Heart left ventricle (tissue), 16 donors: ENCODE results near the gene YWHAQ. TPM values are rescaled to one million over a fixed set of nuclear protein-coding genes. Genes with fewer than 3 reads are reported as not detected.
"Not testable (repeated sequence)": the region's sequence is repeated elsewhere in the genome, so short reads cannot be mapped to it uniquely, and the experiment has no call there.

Source experiments
- ATAC-seq, 4 donors: fragments of 200-7000 bp; cut with Tn5 transposase; one replicate each; pipeline ENCODE4 v1.9.1; 2020 to 2022; ENCODE audit warnings: moderate library complexity in 4 of 4, mild to moderate bottlenecking in 3 of 4, moderate number of reproducible peaks in 1 of 4
- DNase-seq, 5 donors: peaks; one replicate each; pipeline ENCODE4 v3.0.0-alpha.2; 2020
- H3K27ac ChIP-seq, 12 donors: fragments of 200-600 bp; sonication (generic) in 4 of 12; one replicate each; pipeline versions ENCODE4 v1.5.0 to v1.8.0; 2016 to 2022; ENCODE audit warnings: mild to moderate bottlenecking in 2 of 12
- H3K27me3 ChIP-seq, 9 donors: fragments of 200-600 bp; sonication (generic) in 2 of 9; one replicate each; pipeline versions ENCODE4 v1.5.1 to v1.8.0; 2016 to 2022; ENCODE audit warnings: mild to moderate bottlenecking in 3 of 9
- H3K36me3 ChIP-seq, 9 donors: fragments of 200-600 bp; sonication (generic) in 2 of 9; one replicate each; pipeline versions ENCODE4 v1.5.0 to v1.8.0; 2018 to 2022; ENCODE audit warnings: mild to moderate bottlenecking in 2 of 9
- H3K4me1 ChIP-seq, 12 donors: fragments of 200-600 bp; sonication (generic) in 4 of 12; one replicate each; pipeline versions ENCODE4 v1.5.0 to v1.8.0; 2016 to 2022; ENCODE audit warnings: mild to moderate bottlenecking in 3 of 12
- H3K4me3 ChIP-seq, 12 donors: fragments of 200-600 bp; sonication (generic) in 4 of 12; one replicate each; pipeline versions ENCODE4 v1.5.0 to v1.8.0; 2017 to 2022; ENCODE audit warnings: mild to moderate bottlenecking in 9 of 12, moderate library complexity in 4 of 12
- H3K9me3 ChIP-seq, 12 donors: fragments of 200-600 bp; sonication (generic) in 4 of 12; one replicate each; pipeline versions ENCODE4 v1.5.0 to v1.8.0; 2016 to 2022; ENCODE audit warnings: mild to moderate bottlenecking in 1 of 12
- POLR2A ChIP-seq, 2 donors: fragments of 450-650 bp; IDR thresholded peaks; one replicate each; pipeline ENCODE4 v1.6.1; 2017; ENCODE audit warnings: antibody characterized with exemption in 2 of 2, mild to moderate bottlenecking in 2 of 2, moderate library complexity in 2 of 2
- WGBS, 4 donors: extraction: QIAGEN DNeasy Blood & Tissue Kit in 2 of 4; methylation state at CpG; one replicate each; pipeline versions ENCODE4 v1.1.5 to v1.1.7; 2013 to 2018; 5-methylcytosine and 5-hydroxymethylcytosine counted together
- intact Hi-C, 10 donors: fragments of 100-400 bp; cut with DNase I; formaldehyde crosslinking; loops; one replicate each; pipeline versions ENCODE4 v1.11.1 to v1.14.2; 2022
- polyA plus RNA-seq, 2 donors: library from polyadenylated mRNA; stranded (reverse); fragments of 200-250 nt; gene quantifications; one replicate each; pipeline ENCODE4 v1.2.3, GENCODE V29; 2013
- total RNA-seq, 9 donors: library from RNA; depleted of rRNA in 2 of 9; stranded (reverse); fragments of >200 nt in 2 of 9; fragmentation: NEBNext Ultra II Directional in 3 of 9; extraction: Animal tissue kit (Norgen Biotek cat#: 25700) in 3 of 9; gene quantifications; one replicate each; pipeline versions ENCODE4 v1.1.0 to v1.2.4, GENCODE V29; 2016 to 2023
- TF ChIP-seq, protein P1 (sequence below), 12 donors: fragments of 200-600 bp; sonication (generic) in 4 of 12; IDR thresholded peaks; one replicate each; pipeline versions ENCODE4 v1.5.0 to v1.8.0; 2018 to 2022; ENCODE audit warnings: antibody characterized with exemption in 12 of 12, mild to moderate bottlenecking in 5 of 12
- donor health status: ischemic (EF 13 %, LVEDD 7.1; RV severe dilation, severe dysfunction).
- donor health status: healthy with polysubstance abuse.
- donor health status: DM: no; HTN: yes; CAD: no.
- donor health status: DM: no; HTN: no; CAD: no.
- donor health status: ischemic (EF 25% LVEDD 6.9; RV normal size, moderate dysfunction).
- donor health status: ischemic (EF 25% LVEDD 5.7; RV mildly dilated, moderate dysfunction).
- donor health status: healthy.
- donor health status: DM: yes; HTN: yes; CAD: no.
- donor health status: ischemic (EF 35%, LVEDD 5.7; RV mildly dilated, moderate dysfunction).
- donor health status: nonischemic (EF 11% LVEDD 7.7; RV severe dilation, severe dysfunction).
- donor health status: DM: yes; HTN: yes; CAD: no.
- donor health status: PGD.
- donor health status: ischemic (EF 29% LVEDD 5.4; RV normal size, mild dysfunction).
- donor health status: nonischemic (EF 23%, LVEDD 6.1; RV moderate dilation, normal function).

Gene YWHAQ
- total and polyA plus RNA-seq, 11 donors = 91.0 to 310 (median 213) TPM

DNA sequence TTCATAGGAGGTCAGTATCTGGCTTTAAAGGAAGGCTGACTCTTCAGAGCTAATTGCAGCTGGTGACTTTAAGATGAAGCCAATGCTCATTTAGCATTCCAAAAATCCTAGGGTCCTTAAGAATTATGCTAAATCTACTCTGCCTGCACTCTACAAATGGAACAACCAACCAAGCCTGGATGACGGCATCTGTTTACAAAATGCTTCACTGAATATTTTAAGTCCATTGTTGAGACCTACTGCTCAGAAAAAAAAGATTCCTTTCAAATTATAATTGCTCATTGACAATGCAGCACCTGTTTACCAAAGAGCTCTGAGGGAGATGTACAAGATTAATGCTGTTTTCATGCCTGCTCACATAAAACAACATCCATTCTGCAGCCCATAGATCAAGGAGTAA is 31.4 kb downstream of the YWHAQ start:
- DNase-seq (no peak), ATAC-seq (no peak)
- TF ChIP-seq, protein P1, sequence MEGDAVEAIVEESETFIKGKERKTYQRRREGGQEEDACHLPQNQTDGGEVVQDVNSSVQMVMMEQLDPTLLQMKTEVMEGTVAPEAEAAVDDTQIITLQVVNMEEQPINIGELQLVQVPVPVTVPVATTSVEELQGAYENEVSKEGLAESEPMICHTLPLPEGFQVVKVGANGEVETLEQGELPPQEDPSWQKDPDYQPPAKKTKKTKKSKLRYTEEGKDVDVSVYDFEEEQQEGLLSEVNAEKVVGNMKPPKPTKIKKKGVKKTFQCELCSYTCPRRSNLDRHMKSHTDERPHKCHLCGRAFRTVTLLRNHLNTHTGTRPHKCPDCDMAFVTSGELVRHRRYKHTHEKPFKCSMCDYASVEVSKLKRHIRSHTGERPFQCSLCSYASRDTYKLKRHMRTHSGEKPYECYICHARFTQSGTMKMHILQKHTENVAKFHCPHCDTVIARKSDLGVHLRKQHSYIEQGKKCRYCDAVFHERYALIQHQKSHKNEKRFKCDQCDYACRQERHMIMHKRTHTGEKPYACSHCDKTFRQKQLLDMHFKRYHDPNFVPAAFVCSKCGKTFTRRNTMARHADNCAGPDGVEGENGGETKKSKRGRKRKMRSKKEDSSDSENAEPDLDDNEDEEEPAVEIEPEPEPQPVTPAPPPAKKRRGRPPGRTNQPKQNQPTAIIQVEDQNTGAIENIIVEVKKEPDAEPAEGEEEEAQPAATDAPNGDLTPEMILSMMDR (IDR thresholded peaks at IDR 0.05) = no peak
- TF ChIP-seq POLR2A (IDR thresholded peaks at IDR 0.05) = no peak
- Histone ChIP-seq H3K4me1 (peaks cover 0 to 29% (median 23%) of the 10 kb centered on the region in 12 donors), H3K9me3 (peaks cover 0 to 23% (median 13%) of the 10 kb centered on the region in 12 donors), H3K27ac (no peak overlapping the region), H3K36me3 (peaks cover 4 to 41% (median 14%) of the 10 kb centered on the region in 9 donors), H3K4me3 (no peak overlapping the region), H3K27me3 (no peaks in the 10 kb centered on the region)
- intact Hi-C loops = no loop called here
- WGBS, 4 donors = 89 to 98% (median 95%) methylated on average over 1 of the region's 1 CpG

DNA sequence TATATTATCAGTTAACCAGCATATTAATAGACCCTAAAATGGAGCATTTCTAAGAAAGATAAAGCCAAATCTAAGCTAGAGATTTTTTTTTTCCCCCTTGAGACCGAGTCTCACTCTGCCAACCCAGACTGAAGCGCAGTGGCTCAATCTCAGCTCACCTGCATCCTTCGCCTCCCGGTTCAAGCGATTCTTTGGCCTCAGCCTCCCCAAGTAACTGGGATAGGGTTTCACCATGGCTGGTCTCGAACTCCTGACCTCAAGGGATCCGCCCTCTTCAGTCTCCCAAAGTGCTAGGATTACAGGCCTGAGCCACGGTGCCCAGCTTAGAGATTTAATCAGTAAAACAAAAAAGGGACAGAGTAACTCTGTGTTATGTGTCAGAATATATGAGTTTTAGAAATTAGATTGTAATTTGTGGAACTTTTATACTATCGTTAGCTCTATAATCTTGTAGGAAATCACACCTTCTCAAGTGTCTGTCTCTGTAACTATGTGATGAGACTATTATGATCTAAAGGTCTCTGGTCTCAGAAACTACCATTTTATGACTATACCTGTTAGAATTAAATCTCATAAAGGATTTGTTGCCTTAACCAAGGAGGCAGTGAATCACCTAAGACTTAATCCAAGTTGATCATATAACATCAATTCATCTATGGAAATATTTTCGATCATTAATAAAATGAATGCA is 34.0 kb downstream of the YWHAQ start:
- H3K4me1 ChIP-seq = peaks cover 0 to 47% (median 38%) of the 10 kb centered on the region in 12 donors

DNA sequence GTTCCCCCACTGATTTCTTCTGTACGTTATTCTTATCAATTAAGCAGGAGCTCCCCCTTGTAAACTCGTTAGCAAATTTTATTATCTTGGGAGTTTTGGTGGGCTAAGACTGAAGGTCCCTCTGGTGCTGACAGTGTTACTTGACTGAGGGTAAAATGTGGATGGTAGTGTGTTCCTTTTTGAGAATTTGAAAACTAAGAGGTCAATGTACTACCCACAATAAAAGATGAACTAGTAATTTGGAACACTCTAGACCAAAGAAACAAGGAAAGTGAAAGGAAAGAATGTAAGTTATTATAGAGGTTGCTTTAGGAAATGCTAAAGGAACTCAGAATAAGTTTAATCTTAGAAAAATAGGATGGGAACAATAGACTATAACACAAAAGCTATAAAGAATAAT is 35.1 kb downstream of the YWHAQ start:
- ATAC-seq (no peak), DNase-seq (no peak)
- TF ChIP-seq, protein P1 (IDR thresholded peaks at IDR 0.05) = no peak
- TF ChIP-seq POLR2A (IDR thresholded peaks at IDR 0.05) = no peak
- Histone ChIP-seq H3K4me1 (peaks cover 0 to 49% (median 38%) of the 10 kb centered on the region in 12 donors), H3K9me3 (peaks cover 0 to 23% (median 13%) of the 10 kb centered on the region in 12 donors), H3K27me3 (no peaks in the 10 kb centered on the region), H3K27ac (peak overlapping the region in 1 of 12 donors; percentile 65), H3K36me3 (peaks cover 4 to 41% (median 19%) of the 10 kb centered on the region in 9 donors), H3K4me3 (no peak overlapping the region)
- 26 to 42% (median 33%) methylated on average over 2 of the region's 2 CpGs for WGBS, 4 donors
- intact Hi-C loops = no loop called here

More for the DNA sequence above, 34.0 kb downstream of the YWHAQ start:
- 81 to 92% (median 88%) methylated on average over 10 of the region's 10 CpGs for WGBS, 4 donors
- intact Hi-C loops = no loop called here
- Histone ChIP-seq H3K4me3 (peak overlapping the region in 1 of 12 donors; percentile 7), H3K36me3 (peaks cover 4 to 41% (median 15%) of the 10 kb centered on the region in 9 donors), H3K27me3 (no peaks in the 10 kb centered on the region), H3K27ac (peak overlapping the region in 1 of 12 donors; percentile 65), H3K9me3 (peaks cover 0 to 23% (median 13%) of the 10 kb centered on the region in 12 donors)
- no peak for DNase-seq
- ATAC-seq = no peak
- TF ChIP-seq, protein P1 (IDR thresholded peaks at IDR 0.05) = no peak
- no peak for TF ChIP-seq POLR2A (IDR thresholded peaks at IDR 0.05)

DNA sequence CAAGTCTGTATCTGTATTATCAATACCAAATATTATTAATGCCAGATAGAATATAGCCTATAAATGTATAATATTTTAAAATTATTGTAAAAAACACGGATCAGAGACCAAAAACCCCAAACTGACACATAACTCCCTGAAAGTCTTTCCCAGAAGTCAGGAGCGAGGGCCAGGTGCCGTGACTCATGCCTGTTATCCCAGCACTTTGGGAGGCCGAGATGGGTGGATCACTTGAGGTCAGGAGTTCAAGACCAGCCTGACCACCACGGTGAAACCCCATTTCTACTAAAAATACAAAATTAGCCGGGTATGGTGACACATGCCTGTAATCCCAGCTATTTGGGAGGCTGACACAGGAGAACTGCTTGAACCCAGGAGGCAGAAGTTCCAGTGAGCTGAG is 35.5 kb downstream of the YWHAQ start:
- H3K27me3 ChIP-seq, intact Hi-C loops, DNase-seq, H3K4me3 ChIP-seq, ATAC-seq: not testable (repeated sequence)
- Histone ChIP-seq H3K27ac (peak overlapping the region in 5 of 12 donors; percentile 3 to 65 (median 25)), H3K36me3 (peaks cover 3 to 38% (median 22%) of the 10 kb centered on the region in 9 donors), H3K9me3 (peaks cover 0 to 21% (median 13%) of the 10 kb centered on the region in 12 donors), H3K4me1 (peaks cover 0 to 49% (median 38%) of the 10 kb centered on the region in 12 donors)
- WGBS, 4 donors = 73 to 85% (median 83%) methylated on average over 6 of the region's 6 CpGs
